GM12801 (cell line): ENCODE measurements around the gene PINLYP.

Experiments used
- TF ChIP-seq, protein P1 (sequence below): IDR thresholded peaks from one replicate; pipeline ENCODE4 v1.5.1; 2011; ENCODE audit warnings: control low read depth; ENCODE audit not compliant: insufficient read length; ENCODE audit errors: extremely low read depth

The PINLYP gene

GRCh38 chr19:43578787-43579186, 3.2 kb downstream of the PINLYP start:
- TF ChIP-seq, protein P1, sequence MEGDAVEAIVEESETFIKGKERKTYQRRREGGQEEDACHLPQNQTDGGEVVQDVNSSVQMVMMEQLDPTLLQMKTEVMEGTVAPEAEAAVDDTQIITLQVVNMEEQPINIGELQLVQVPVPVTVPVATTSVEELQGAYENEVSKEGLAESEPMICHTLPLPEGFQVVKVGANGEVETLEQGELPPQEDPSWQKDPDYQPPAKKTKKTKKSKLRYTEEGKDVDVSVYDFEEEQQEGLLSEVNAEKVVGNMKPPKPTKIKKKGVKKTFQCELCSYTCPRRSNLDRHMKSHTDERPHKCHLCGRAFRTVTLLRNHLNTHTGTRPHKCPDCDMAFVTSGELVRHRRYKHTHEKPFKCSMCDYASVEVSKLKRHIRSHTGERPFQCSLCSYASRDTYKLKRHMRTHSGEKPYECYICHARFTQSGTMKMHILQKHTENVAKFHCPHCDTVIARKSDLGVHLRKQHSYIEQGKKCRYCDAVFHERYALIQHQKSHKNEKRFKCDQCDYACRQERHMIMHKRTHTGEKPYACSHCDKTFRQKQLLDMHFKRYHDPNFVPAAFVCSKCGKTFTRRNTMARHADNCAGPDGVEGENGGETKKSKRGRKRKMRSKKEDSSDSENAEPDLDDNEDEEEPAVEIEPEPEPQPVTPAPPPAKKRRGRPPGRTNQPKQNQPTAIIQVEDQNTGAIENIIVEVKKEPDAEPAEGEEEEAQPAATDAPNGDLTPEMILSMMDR, result no peak

DNA sequence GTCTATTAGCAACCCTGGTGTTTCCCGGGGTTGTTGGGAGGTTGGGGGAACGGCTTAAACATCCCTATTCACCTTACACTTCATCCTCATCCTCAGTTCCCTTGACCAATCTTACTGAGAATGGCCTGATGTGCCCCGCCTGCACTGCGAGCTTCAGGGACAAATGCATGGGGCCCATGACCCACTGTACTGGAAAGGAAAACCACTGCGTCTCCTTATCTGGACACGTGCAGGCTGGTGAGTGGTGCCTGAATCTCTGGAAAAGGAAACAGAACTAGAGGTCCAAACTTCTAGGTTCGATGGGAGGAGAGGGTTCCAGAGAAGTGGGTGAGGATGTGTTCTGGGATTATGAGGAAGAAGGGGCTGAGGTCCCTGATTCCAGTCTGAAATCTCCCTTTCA, 5.9 kb downstream of the PINLYP start:
- TF ChIP-seq, protein P1, result no peak

GRCh38 chr19:43582495-43582894, 6.9 kb downstream of the PINLYP start:
- TF ChIP-seq, protein P1, result no peak

GRCh38 chr19:43584484-43584883, 8.9 kb downstream of the PINLYP start:
- TF ChIP-seq, protein P1, result no peak

- TF ChIP-seq, protein P1, result no peak
Measured at GRCh38 chr19:43586346-43586745, 10.7 kb downstream of the PINLYP start.

GRCh38 chr19:43589277-43589676, 13.7 kb downstream of the PINLYP start:
- TF ChIP-seq, protein P1, result no peak

DNA sequence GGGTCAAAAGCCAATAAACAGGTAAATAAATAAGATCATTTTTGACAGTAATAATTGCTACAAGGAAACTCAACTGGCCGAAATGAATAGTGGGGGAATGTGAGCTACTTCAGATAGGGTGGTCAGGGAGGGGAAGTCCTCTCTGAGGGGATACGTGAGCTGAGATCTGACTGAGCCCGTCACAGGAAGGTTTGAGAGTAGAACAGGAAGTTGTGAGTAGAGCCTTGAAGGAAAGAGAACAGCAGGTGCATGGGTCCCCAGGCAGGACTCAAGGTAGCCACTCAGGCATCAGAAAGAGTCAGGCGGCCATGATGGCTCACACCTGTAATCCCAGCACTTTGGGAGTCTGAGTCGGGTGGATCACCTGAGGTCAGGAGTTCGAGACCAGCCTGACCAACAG, 14.1 kb downstream of the PINLYP start:
- TF ChIP-seq, protein P1, result no peak
